Measurements from ENCODE around the gene DPYSL4. TPM values are rescaled to one million over a fixed set of nuclear protein-coding genes. Genes with fewer than 3 reads are reported as not detected.

The DPYSL4 gene
- total and polyA plus RNA-seq, 2 experiments from 2014 or later, result 10.6 to 23.9 TPM

- H3K27me3 ChIP-seq (ENCODE audit: insufficient read depth), result no peaks in the 10 kb centered on the region
- ATAC-seq (no peak), DNase-seq (ENCODE audit: low spot score) (no peak)
- no peak overlapping the region for H3K27ac Mint-ChIP-seq
- no peak overlapping the region for H3K4me2 ChIP-seq
- H3K4me3 ChIP-seq, result no peak overlapping the region
- no peaks in the 10 kb centered on the region for H3F3A ChIP-seq (replicated peaks; ENCODE audit: low read depth)
- no peak overlapping the region for H3K27ac ChIP-seq (ENCODE audit: low read depth)
- H3K4me1 Mint-ChIP-seq, result no peaks in the 10 kb centered on the region
- no peaks in the 10 kb centered on the region for H3K9me3 Mint-ChIP-seq
- H3K79me2 ChIP-seq (replicated peaks; ENCODE audit: insufficient read depth), result no peaks in the 10 kb centered on the region
- H3K36me3 ChIP-seq (ENCODE audit: insufficient read depth), result no peaks in the 10 kb centered on the region
- H4K20me1 ChIP-seq (replicated peaks; ENCODE audit: insufficient read depth), result no peaks in the 10 kb centered on the region
- H3K4me3 Mint-ChIP-seq, result no peak overlapping the region
- H3K4me1 ChIP-seq (ENCODE audit: insufficient read depth), result no peaks in the 10 kb centered on the region
- TF ChIP-seq JUNB (IDR thresholded peaks at IDR 0.05; ENCODE audit: unreplicated experiment), result no peak
- H3K36me3 Mint-ChIP-seq (ENCODE audit: low read depth), result no peaks in the 10 kb centered on the region
- no peaks in the 10 kb centered on the region for H3K9me2 ChIP-seq (ENCODE audit: insufficient read depth)
- H2AFZ ChIP-seq, result no peak overlapping the region
- peaks cover 2% of the 10 kb centered on the region for H3K27me3 Mint-ChIP-seq (ENCODE audit: insufficient read depth, low read depth, poor library complexity)
These were observed 13.1 kb downstream of the DPYSL4 start for GRCh38 chr10:132199854-132200311.

DNA sequence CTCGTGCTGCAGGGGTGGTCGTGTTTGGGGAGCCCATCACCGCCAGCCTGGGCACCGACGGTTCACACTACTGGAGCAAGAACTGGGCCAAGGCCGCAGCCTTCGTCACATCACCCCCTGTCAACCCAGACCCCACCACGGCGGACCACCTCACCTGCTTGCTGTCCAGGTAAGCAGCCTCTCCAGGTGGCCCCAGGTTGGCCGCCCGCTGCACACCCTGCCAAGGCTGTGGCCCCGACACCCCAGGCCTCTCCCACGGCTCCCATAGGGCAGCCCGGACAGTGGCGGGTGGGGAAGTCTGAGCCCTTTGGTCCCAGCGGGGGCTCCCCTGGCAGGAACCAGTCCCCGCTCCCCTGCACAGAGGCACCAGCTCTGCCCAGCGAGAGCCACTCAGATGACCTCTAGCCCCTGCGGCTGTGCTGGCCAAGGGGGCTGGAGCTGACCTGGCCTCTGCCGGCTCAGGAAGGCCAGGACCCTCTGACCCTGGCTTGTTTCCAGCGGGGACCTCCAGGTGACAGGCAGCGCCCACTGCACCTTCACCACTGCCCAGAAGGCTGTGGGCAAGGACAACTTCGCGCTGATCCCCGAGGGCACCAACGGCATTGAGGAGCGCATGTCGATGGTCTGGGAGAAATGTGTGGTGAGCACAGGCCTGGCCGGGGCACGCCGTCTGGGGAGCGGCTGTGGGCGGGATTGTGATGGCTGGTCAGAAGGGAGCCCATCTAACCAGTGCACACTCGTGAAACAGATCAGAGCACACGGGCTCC is 13.8 kb downstream of the DPYSL4 start:
- DNase-seq (ENCODE audit: low spot score), result no peak
- Mint-ChIP-seq H3K4me1 (no peaks in the 10 kb centered on the region), H3K9me3 (no peaks in the 10 kb centered on the region), H3K4me3 (no peak overlapping the region), H3K36me3 (ENCODE audit: low read depth) (no peaks in the 10 kb centered on the region), H3K27me3 (ENCODE audit: insufficient read depth, low read depth, poor library complexity) (peaks cover 2% of the 10 kb centered on the region), H3K27ac (no peak overlapping the region)
- Histone ChIP-seq H2AFZ (no peak overlapping the region), H4K20me1 (replicated peaks; ENCODE audit: insufficient read depth) (no peaks in the 10 kb centered on the region), H3K27ac (ENCODE audit: low read depth) (no peak overlapping the region), H3F3A (replicated peaks; ENCODE audit: low read depth) (no peaks in the 10 kb centered on the region), H3K9me2 (ENCODE audit: insufficient read depth) (no peaks in the 10 kb centered on the region), H3K36me3 (ENCODE audit: insufficient read depth) (no peaks in the 10 kb centered on the region), H3K4me2 (no peak overlapping the region), H3K27me3 (ENCODE audit: insufficient read depth) (no peaks in the 10 kb centered on the region), H3K79me2 (replicated peaks; ENCODE audit: insufficient read depth) (no peaks in the 10 kb centered on the region), H3K4me1 (ENCODE audit: insufficient read depth) (no peaks in the 10 kb centered on the region), H3K4me3 (no peak overlapping the region)
- ATAC-seq, result no peak
- TF ChIP-seq, protein P1, sequence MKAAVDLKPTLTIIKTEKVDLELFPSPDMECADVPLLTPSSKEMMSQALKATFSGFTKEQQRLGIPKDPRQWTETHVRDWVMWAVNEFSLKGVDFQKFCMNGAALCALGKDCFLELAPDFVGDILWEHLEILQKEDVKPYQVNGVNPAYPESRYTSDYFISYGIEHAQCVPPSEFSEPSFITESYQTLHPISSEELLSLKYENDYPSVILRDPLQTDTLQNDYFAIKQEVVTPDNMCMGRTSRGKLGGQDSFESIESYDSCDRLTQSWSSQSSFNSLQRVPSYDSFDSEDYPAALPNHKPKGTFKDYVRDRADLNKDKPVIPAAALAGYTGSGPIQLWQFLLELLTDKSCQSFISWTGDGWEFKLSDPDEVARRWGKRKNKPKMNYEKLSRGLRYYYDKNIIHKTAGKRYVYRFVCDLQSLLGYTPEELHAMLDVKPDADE (IDR thresholded peaks at IDR 0.05), result no peak

GRCh38 chr10:132201111-132201969 is 14.6 kb downstream of the DPYSL4 start:
- no peaks in the 10 kb centered on the region for H3K9me3 Mint-ChIP-seq
- H3K4me2 ChIP-seq, result no peak overlapping the region
- no peaks in the 10 kb centered on the region for H3K4me1 ChIP-seq (ENCODE audit: insufficient read depth)
- no peaks in the 10 kb centered on the region for H3K27me3 ChIP-seq (ENCODE audit: insufficient read depth)
- no peaks in the 10 kb centered on the region for H4K20me1 ChIP-seq (replicated peaks; ENCODE audit: insufficient read depth)
- no peak overlapping the region for H3K27ac Mint-ChIP-seq
- DNase-seq (ENCODE audit: low spot score) (no peak), ATAC-seq (no peak)
- no peak overlapping the region for H2AFZ ChIP-seq
- H3K4me3 Mint-ChIP-seq, result no peak overlapping the region
- no peaks in the 10 kb centered on the region for H3K9me2 ChIP-seq (ENCODE audit: insufficient read depth)
- no peaks in the 10 kb centered on the region for H3K4me1 Mint-ChIP-seq
- H3K36me3 ChIP-seq (ENCODE audit: insufficient read depth), result no peaks in the 10 kb centered on the region
- no peaks in the 10 kb centered on the region for H3K36me3 Mint-ChIP-seq (ENCODE audit: low read depth)
- no peaks in the 10 kb centered on the region for H3F3A ChIP-seq (replicated peaks; ENCODE audit: low read depth)
- peaks cover 2% of the 10 kb centered on the region for H3K27me3 Mint-ChIP-seq (ENCODE audit: insufficient read depth, low read depth, poor library complexity)
- no peak overlapping the region for H3K27ac ChIP-seq (ENCODE audit: low read depth)
- no peaks in the 10 kb centered on the region for H3K79me2 ChIP-seq (replicated peaks; ENCODE audit: insufficient read depth)
- no peak overlapping the region for H3K4me3 ChIP-seq
- no peak for TF ChIP-seq CREB1 (CRISPR knock-in tag; IDR thresholded peaks at IDR 0.05; ENCODE audit: low read depth)
- no peak for TF ChIP-seq POLR2AphosphoS5 (IDR thresholded peaks at IDR 0.05; ENCODE audit: low read depth)
- no peak for TF ChIP-seq JUNB (IDR thresholded peaks at IDR 0.05; ENCODE audit: unreplicated experiment)
- TF ChIP-seq EZH2phosphoT487 (IDR thresholded peaks at IDR 0.05; ENCODE audit: unreplicated experiment), result no peak
- TF ChIP-seq ZNF114 (CRISPR knock-in tag; IDR thresholded peaks at IDR 0.05), result no peak
- TF ChIP-seq ZNF462 (CRISPR knock-in tag; IDR thresholded peaks at IDR 0.05), result no peak
- TF ChIP-seq NANOG (IDR thresholded peaks at IDR 0.05; ENCODE audit: borderline replicate concordance), result no peak

Measured in GM23338 (cell line).